ENCODE measurements around the gene ADGRB2. TPM values are rescaled to one million over a fixed set of nuclear protein-coding genes. Genes with fewer than 3 reads are reported as not detected.

The ADGRB2 gene
- total and polyA plus RNA-seq, 7 donors: 1.3 to 3.9 (median 1.4) TPM; not detected in 2

DNA sequence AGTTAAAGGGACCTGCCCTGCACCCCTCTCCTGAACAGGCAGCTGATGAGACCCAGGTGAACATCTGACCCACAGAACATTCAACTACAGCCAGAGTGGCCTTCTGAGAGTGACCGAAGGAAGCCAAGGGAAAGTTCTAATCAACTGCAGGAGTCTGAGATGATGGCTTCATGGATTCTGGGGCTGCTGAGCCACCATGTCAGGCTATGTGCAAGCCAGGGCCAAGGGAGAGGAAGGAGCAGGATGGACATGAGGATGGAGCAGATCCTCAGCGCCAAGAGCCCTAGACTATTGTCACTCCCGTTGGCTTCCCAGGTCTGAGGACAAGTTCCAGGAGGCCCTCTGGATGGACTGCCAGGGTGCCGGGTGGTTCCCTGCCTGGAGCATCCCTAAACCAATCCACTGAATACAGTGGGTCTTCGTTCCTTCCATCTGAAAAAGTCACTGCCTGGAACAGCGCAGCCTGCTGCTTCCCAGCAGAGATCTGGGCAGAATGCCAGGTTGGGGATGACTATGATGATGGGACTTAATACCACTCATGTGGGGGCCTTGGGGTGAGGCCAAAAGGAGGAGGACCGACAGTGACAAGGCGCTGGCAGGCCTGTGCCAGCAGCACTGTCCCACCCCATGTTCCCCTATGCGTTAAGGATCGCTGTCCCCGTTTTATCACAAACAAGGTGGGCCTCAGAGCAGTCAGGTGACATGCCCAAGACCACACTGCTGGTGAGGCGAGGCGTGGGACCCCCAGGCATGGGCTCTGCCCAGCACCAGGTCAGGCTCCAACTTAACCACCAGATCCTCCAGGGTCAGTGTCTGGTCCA lies 31.9 kb upstream of the ADGRB2 start:
- DNase-seq: peak; percentile 61
- 77 to 80% methylated on average over 13 of the region's 13 CpGs for WGBS, 2 donors
- no peaks in the 10 kb centered on the region for H3K9me3 ChIP-seq
- H3K27me3 ChIP-seq: peaks cover 0 to 7% (median 0%) of the 10 kb centered on the region in 3 donors
- TF ChIP-seq POLR2AphosphoS5 (IDR thresholded peaks at IDR 0.05) (no peak), EP300 (IDR thresholded peaks at IDR 0.05) (no peak), POLR2A (IDR thresholded peaks at IDR 0.05) (no peak)
- TF ChIP-seq, protein P1, sequence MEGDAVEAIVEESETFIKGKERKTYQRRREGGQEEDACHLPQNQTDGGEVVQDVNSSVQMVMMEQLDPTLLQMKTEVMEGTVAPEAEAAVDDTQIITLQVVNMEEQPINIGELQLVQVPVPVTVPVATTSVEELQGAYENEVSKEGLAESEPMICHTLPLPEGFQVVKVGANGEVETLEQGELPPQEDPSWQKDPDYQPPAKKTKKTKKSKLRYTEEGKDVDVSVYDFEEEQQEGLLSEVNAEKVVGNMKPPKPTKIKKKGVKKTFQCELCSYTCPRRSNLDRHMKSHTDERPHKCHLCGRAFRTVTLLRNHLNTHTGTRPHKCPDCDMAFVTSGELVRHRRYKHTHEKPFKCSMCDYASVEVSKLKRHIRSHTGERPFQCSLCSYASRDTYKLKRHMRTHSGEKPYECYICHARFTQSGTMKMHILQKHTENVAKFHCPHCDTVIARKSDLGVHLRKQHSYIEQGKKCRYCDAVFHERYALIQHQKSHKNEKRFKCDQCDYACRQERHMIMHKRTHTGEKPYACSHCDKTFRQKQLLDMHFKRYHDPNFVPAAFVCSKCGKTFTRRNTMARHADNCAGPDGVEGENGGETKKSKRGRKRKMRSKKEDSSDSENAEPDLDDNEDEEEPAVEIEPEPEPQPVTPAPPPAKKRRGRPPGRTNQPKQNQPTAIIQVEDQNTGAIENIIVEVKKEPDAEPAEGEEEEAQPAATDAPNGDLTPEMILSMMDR (IDR thresholded peaks at IDR 0.05): no peak
- intact Hi-C loops (cut with DNase I): no loop called here
- no peaks in the 10 kb centered on the region for H3K4me1 ChIP-seq
- H3K27ac ChIP-seq: no peak overlapping the region
- no peaks in the 10 kb centered on the region for H3K36me3 ChIP-seq
- no peak overlapping the region for H3K4me3 ChIP-seq

DNA sequence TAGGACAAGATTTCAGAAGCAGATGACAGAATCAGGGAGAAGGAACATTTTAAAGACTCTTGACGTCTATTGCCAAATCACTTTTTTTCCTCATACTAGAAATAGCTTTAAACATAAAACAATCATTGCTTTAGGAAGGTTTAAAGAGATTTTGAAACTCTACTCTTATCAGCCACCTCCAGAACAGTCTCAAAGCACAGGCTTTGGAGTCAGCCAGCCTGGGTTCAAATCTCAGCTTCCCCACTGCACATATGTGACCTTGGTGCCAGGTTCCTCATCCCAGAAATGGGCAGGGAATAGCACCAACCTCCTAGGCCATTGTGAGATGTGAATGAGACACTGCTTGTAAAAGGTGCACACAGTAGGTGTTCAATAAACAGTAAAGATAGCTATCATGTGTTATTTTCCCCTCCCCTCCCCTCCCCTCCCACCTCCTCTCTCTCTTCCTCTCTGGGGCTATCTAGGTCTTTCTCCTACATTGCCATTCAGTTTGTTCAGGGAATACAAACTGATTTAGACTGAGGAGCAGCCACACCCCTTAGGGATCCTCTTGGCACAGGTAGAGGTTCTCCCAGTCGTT lies 31.0 kb upstream of the ADGRB2 start:
- Histone ChIP-seq H3K36me3 (no peaks in the 10 kb centered on the region), H3K27ac (no peak overlapping the region), H3K4me3 (no peak overlapping the region), H3K4me1 (no peaks in the 10 kb centered on the region), H3K9me3 (no peaks in the 10 kb centered on the region), H3K27me3 (peaks cover 0 to 7% (median 0%) of the 10 kb centered on the region in 3 donors)
- peak; percentile 11 for DNase-seq
- TF ChIP-seq POLR2A (IDR thresholded peaks at IDR 0.05): no peak
- TF ChIP-seq, protein P1 (IDR thresholded peaks at IDR 0.05): no peak
- intact Hi-C loops (cut with DNase I): no loop called here
- WGBS, 2 donors: 47 to 77% methylated on average over 2 of the region's 2 CpGs

DNA sequence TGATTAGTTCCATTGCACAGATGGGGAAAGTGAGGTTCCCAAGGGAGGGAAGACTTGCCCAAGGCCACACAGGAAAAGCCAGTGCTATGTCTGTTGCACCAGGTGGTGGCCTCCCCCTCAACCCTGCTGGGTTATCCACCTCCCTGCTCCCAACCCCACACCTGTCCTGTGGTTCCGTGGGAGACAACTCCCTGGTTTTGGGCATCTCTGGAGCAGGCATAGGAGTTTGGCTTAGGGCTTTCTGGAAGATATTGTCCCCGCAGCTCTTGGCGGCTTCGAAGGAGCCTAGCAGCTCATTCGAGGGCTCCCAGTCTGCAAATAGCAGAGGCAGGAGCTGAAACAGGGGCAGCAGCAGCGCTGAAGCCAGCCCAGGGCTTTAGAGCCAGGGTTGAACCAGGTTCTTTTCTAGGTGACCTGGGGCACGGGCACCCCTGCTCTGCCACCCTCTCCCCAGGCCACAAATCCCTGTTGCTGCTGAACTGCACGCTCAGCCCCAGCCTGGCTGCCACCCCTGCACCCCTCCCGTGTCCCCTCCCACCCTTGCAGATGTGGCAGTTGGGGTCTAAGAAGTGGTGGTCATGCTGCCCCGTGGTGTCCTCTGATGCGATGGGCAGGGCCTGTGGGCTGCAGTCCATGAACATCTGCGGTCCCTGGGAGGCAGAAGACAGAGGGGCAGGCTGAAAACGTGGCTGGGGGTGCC lies 29.6 kb upstream of the ADGRB2 start:
- Histone ChIP-seq H3K36me3 (no peaks in the 10 kb centered on the region), H3K4me3 (no peak overlapping the region), H3K9me3 (no peaks in the 10 kb centered on the region), H3K27me3 (peaks cover 0 to 5% (median 0%) of the 10 kb centered on the region in 3 donors), H3K4me1 (peaks cover 0 to 8% (median 3%) of the 10 kb centered on the region in 4 donors), H3K27ac (no peak overlapping the region)
- intact Hi-C loops (cut with DNase I): no loop called here
- TF ChIP-seq POLR2A (IDR thresholded peaks at IDR 0.05): no peak
- TF ChIP-seq, protein P1 (IDR thresholded peaks at IDR 0.05): no peak
- no peak for TF ChIP-seq POLR2AphosphoS5 (IDR thresholded peaks at IDR 0.05)
- no peak for TF ChIP-seq EP300 (IDR thresholded peaks at IDR 0.05)
- WGBS, 2 donors: 83% methylated on average over 13 of the region's 13 CpGs
- peak; percentile 53 for DNase-seq

DNA sequence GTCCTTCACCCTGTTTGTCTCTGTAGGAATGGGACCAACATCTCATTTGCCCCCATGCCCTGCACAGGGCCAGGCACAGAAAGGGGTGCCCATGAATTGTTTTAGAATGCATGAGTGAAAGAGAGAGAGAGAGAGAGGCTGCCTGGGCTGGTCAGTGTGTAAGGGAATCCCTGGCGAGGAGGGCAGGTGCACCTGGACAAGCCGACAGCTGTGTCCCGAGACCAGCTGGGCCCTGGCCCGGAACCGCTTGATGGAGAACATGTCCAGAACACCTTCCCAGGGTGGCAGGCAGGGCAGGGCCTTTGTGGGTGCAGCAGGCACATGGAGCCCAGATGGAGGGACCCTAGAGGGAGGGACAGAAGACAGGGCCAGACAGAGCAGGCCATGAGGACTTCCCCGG lies 28.9 kb upstream of the ADGRB2 start:
- WGBS, 2 donors: 86 to 94% methylated on average over 6 of the region's 6 CpGs
- intact Hi-C loops (cut with DNase I): no loop called here

More for the DNA sequence above, 28.9 kb upstream of the ADGRB2 start:
- H3K27me3 ChIP-seq: no peaks in the 10 kb centered on the region
- peaks cover 0 to 9% (median 4%) of the 10 kb centered on the region in 4 donors for H3K4me1 ChIP-seq
- DNase-seq: peak; percentile 56
- no peak for TF ChIP-seq EP300 (IDR thresholded peaks at IDR 0.05)
- TF ChIP-seq, protein P1 (IDR thresholded peaks at IDR 0.05): no peak
- TF ChIP-seq POLR2A (IDR thresholded peaks at IDR 0.05): no peak
- no peak for TF ChIP-seq POLR2AphosphoS5 (IDR thresholded peaks at IDR 0.05)
- no peaks in the 10 kb centered on the region for H3K36me3 ChIP-seq
- no peak overlapping the region for H3K27ac ChIP-seq
- H3K9me3 ChIP-seq: no peaks in the 10 kb centered on the region
- H3K4me3 ChIP-seq: no peak overlapping the region

Measured in sigmoid colon (tissue), 7 donors.